DOHH2 (cell line): Measurements from ENCODE around the gene MRFAP1.

Experiments
- CTCF ChIP-seq: fragments of 200-600 bp; sonication (generic); IDR thresholded peaks from one replicate; pipeline ENCODE4 v1.5.1; 2014; ENCODE audit warnings: antibody characterized with exemption, mild to moderate bottlenecking, low read depth, low read length; ENCODE audit not compliant: poor library complexity, severe bottlenecking
- EZH2phosphoT487 ChIP-seq: fragments of 200-600 bp; sonication (generic); IDR thresholded peaks from 2 replicates; pipeline ENCODE4 v1.6.1; 2017; ENCODE audit warnings: borderline replicate concordance, mild to moderate bottlenecking, antibody characterized with exemption, low read length, moderate library complexity, mixed read lengths

GRCh38 chr4:6601661-6602250 is 38.7 kb upstream of the MRFAP1 start:
- TF ChIP-seq CTCF, result no peak
- no peak for TF ChIP-seq EZH2phosphoT487
